HG02610 (cell line): ENCODE results near the gene C19orf67.

Experiments used
- ATAC-seq: cut with Tn5 transposase; IDR thresholded peaks from one replicate; pipeline ENCODE4 v1.9.1; 2021; ENCODE audit warnings: mild to moderate bottlenecking, moderate library complexity; ENCODE audit not compliant: unreplicated experiment

C19orf67 gene

GRCh38 chr19:14085309-14085995 is at the start of gene C19orf67:
Gene C19orf67 (minus strand): TSS chr19:14085783. CDS start chr19:14085627, 156 bp downstream.
- ATAC-seq: no peak

GRCh38 chr19:14135355-14135754 is 49.8 kb upstream of the C19orf67 start:
- no peak for ATAC-seq

- ATAC-seq: peak; percentile 45
These were observed 42.4 kb upstream of the C19orf67 start for GRCh38 chr19:14127929-14128509.

- ATAC-seq: no peak
These were observed 41.6 kb upstream of the C19orf67 start for GRCh38 chr19:14127176-14127575.

GRCh38 chr19:14122924-14123323 is 37.3 kb upstream of the C19orf67 start:
- no peak for ATAC-seq

GRCh38 chr19:14120497-14120780 is 34.9 kb upstream of the C19orf67 start:
- ATAC-seq: no peak

- no peak for ATAC-seq
These were observed 34.3 kb upstream of the C19orf67 start for GRCh38 chr19:14119644-14120496.

- no peak for ATAC-seq
These were observed 33.6 kb upstream of the C19orf67 start for GRCh38 chr19:14119146-14119545.

- ATAC-seq: peak; percentile 13
These were observed 32.8 kb upstream of the C19orf67 start for GRCh38 chr19:14118165-14119051.

- peak; percentile 92 for ATAC-seq
These were observed 32.1 kb upstream of the C19orf67 start, which contains the start of gene PRKACA for GRCh38 chr19:14117668-14118164. Gene PRKACA (minus strand): TSS chr19:14117762. CDS start chr19:14117547, 215 bp downstream.

- no peak for ATAC-seq
These were observed 31.5 kb upstream of the C19orf67 start for GRCh38 chr19:14116918-14117578.

- ATAC-seq: no peak
These were observed 30.9 kb upstream of the C19orf67 start for GRCh38 chr19:14116525-14116917.

- no peak for ATAC-seq
These were observed 30.2 kb upstream of the C19orf67 start for GRCh38 chr19:14115756-14116155.

- no peak for ATAC-seq
These were observed 29.3 kb upstream of the C19orf67 start for GRCh38 chr19:14114854-14115253.

GRCh38 chr19:14114439-14114838 is 28.9 kb upstream of the C19orf67 start:
- no peak for ATAC-seq

GRCh38 chr19:14113762-14114414 is 28.3 kb upstream of the C19orf67 start:
- ATAC-seq: no peak

- no peak for ATAC-seq
These were observed 27.3 kb upstream of the C19orf67 start for GRCh38 chr19:14112809-14113385.

GRCh38 chr19:14112051-14112808 is 26.6 kb upstream of the C19orf67 start:
- ATAC-seq: no peak

GRCh38 chr19:14111486-14111885 is 25.9 kb upstream of the C19orf67 start:
- ATAC-seq: no peak
